Measurements from ENCODE around the gene SPART. TPM values are rescaled to one million over a fixed set of nuclear protein-coding genes. Genes with fewer than 3 reads are reported as not detected.
A peak's percentile ranks its signal among the peaks of the same experiment; 100 is the strongest.

SPART gene, protein sequence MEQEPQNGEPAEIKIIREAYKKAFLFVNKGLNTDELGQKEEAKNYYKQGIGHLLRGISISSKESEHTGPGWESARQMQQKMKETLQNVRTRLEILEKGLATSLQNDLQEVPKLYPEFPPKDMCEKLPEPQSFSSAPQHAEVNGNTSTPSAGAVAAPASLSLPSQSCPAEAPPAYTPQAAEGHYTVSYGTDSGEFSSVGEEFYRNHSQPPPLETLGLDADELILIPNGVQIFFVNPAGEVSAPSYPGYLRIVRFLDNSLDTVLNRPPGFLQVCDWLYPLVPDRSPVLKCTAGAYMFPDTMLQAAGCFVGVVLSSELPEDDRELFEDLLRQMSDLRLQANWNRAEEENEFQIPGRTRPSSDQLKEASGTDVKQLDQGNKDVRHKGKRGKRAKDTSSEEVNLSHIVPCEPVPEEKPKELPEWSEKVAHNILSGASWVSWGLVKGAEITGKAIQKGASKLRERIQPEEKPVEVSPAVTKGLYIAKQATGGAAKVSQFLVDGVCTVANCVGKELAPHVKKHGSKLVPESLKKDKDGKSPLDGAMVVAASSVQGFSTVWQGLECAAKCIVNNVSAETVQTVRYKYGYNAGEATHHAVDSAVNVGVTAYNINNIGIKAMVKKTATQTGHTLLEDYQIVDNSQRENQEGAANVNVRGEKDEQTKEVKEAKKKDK
- total RNA-seq, result 124 TPM
- 60.9 TPM for polyA plus RNA-seq

DNA sequence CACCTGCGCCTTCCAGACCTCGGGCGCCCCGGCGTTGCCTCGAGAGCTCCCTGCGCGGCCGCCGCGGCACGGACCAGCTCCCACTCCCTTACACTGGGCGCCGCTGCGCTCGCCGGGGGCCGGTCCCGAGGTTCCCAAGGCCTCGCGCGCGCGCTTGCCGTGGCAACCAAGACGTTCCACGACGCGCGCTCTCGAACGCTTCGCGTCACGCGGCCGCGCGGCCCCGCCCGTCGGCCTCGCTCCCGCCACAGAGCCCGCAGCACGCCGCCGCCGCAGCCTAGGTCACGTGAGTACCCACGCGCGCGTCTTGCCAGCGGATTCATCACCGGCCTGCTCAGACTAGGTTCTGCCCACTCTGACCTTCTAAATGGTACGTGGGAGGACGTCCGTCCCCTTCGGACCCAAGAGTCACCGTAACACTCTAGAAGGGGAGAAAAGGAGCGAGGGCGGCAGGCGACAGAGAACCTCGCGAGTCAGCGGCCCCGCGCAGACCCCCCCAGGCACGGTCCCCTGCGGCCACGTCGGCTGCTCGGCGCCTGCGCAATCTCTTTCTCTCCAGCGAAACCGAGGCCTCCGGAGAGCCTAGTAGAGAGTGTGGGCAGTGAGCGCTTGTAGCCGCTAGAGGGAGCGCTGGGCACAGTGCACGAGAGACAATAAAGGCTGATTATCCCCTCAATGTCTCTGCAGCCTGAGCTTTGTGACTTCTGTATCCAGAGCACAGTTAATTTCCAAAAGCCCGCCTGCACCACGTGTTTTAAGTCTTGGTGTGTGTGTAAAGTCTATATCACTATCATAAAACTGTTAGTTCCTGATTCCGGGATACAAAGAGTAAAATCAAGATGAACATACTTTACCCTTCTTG, at the start of gene SPART:
SPART (minus strand) TSS at position 173 of the 862 bp plus-strand sequence. CDS start 10,564 bp downstream, outside the sequence.
- Histone ChIP-seq H3K36me3 (ENCODE audit: insufficient read depth) (peaks cover 1% of the 10 kb centered on the region), H3K4me1 (ENCODE audit: insufficient read depth) (no peaks in the 10 kb centered on the region), H3K27ac (ENCODE audit: low read depth) (peak within 1 kb of the TSS; percentile 99), H3K4me3 (ENCODE audit: low read depth, low read length) (peak within 1 kb of the TSS; percentile 75)
- WGBS, result under 1% methylated on average over 86 of the region's 86 CpGs
- DNase-seq (ENCODE audit: extremely low spot score), result peak; percentile 90

DNA sequence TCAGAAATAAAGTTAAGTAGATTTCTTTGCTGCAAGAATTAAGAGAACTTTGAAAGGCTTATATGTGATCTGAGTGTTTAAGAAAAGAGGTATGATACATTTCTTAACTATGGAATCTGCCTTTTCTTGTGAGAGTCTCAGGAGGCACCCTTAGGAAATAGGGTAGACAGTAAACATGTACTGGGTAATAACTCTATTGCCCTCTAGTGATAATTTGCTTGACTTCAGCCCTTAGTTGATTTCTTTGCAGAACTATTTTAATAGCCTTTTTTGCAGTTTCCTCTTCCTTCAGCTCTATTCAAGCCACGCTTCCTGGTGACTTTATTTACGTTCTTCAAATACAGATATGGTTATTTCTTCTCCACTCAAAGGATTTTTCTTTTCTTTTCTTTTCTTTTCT, 49.1 kb upstream of the SPART start:
- H3K27ac ChIP-seq (ENCODE audit: low read depth), result no peak overlapping the region
- H3K36me3 ChIP-seq (ENCODE audit: insufficient read depth), result no peaks in the 10 kb centered on the region
- DNase-seq (ENCODE audit: extremely low spot score), result no peak
- WGBS, result 16% methylated on average over 2 of the region's 2 CpGs
- H3K4me3 ChIP-seq (ENCODE audit: low read depth, low read length), result no peak overlapping the region
- no peaks in the 10 kb centered on the region for H3K4me1 ChIP-seq (ENCODE audit: insufficient read depth)

DNA sequence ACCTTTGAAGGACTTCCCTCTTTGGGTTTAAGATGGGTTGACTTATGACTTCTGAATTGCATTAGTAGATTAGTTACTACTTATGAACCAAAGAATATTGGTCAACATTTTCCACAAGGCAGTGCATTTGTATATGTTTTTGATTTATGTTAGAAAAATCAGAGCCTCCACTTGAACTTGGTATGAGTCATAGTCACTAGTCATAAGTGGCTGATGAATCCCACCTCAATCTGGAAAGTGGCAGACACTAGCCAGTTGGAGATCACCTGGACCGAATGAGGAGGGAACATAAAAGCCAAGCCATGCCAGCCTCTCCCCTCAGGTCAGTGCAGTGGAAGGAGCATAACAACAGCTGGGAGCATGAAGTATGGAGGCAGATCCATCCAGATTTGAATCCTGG, 39.3 kb upstream of the SPART start:
- 70% methylated on average over 1 of the region's 1 CpG for WGBS
- Histone ChIP-seq H3K4me1 (ENCODE audit: insufficient read depth) (no peaks in the 10 kb centered on the region), H3K4me3 (ENCODE audit: low read depth, low read length) (no peak overlapping the region), H3K36me3 (ENCODE audit: insufficient read depth) (no peaks in the 10 kb centered on the region), H3K27ac (ENCODE audit: low read depth) (no peak overlapping the region)
- no peak for DNase-seq (ENCODE audit: extremely low spot score)

DNA sequence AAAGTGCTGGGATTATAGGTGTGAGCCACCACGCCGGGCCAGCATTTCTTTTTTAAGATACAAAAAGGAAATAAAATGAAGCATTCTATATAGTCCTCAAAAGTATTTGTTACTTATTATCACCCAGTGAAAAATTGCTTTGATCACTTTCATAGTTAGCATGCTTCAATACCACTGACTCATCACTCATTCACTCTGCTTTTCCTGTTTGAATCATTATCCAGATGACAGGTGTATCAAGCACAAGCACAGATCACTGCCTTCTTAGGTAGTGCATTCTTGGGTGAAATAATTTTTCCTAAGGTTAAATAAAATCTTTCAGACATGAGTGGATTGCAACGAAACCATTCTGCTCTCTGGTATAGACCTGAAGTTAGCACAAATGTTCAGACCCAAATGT, 35.8 kb upstream of the SPART start:
- WGBS, result 88% methylated on average over 3 of the region's 3 CpGs
- no peaks in the 10 kb centered on the region for H3K36me3 ChIP-seq (ENCODE audit: insufficient read depth)
- H3K4me1 ChIP-seq (ENCODE audit: insufficient read depth), result no peaks in the 10 kb centered on the region
- no peak overlapping the region for H3K4me3 ChIP-seq (ENCODE audit: low read depth, low read length)
- H3K27ac ChIP-seq (ENCODE audit: low read depth), result no peak overlapping the region
- DNase-seq (ENCODE audit: extremely low spot score), result no peak

DNA sequence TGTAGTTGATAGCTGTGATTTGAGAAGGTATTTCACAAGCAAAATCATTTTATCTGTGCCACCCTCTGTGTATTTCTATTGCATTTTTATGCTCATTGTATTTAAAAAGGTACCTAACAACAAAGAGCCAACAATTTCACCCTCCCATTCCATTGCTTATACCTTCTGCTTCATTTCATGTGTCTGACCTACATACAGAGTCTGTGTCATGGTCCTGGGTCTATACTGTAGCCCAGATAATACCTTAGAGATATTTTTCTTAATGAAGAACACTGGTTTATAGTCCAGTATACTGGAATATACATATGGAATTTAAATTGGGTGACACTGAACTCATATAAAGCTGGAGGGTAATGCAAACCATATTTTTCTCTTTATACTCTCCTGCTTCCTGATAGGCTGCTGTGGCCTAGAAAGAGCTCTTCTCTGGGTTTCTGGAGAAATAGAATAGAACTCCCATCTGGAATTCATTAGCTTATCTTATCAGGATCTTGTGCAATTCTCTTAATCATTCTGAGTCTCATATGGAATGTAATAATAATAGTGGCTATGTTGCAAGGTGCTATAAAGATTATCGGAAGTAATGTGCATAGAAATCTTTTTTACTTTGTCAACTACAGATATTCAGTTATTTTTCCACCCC, 31.8 kb upstream of the SPART start:
- WGBS, result 46% methylated on average over 1 of the region's 1 CpG
- H3K4me1 ChIP-seq (ENCODE audit: insufficient read depth), result no peaks in the 10 kb centered on the region
- DNase-seq (ENCODE audit: extremely low spot score), result no peak
- no peak overlapping the region for H3K4me3 ChIP-seq (ENCODE audit: low read depth, low read length)
- H3K27ac ChIP-seq (ENCODE audit: low read depth), result no peak overlapping the region
- H3K36me3 ChIP-seq (ENCODE audit: insufficient read depth), result no peaks in the 10 kb centered on the region

DNA sequence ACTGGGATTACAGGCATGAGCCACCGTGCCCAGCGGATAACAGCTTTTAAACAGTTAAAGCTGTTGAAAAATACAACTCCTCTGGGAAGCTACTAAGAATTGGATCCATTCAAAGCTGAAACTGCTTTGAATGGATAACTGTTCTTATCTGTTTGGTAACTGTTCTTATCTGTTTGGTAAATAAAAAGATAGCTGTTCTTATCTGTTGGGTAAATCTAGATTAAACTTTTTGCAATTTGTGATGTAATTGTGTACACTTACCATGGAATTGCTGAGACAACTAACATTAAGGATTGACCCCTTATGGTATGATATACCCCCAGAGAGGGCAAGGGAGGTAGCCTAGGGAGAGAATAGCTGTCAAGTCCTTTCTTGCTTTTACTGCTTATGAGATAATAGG, 27.9 kb upstream of the SPART start:
- no peaks in the 10 kb centered on the region for H3K4me1 ChIP-seq (ENCODE audit: insufficient read depth)
- no peak for DNase-seq (ENCODE audit: extremely low spot score)
- H3K36me3 ChIP-seq (ENCODE audit: insufficient read depth), result no peaks in the 10 kb centered on the region
- H3K27ac ChIP-seq (ENCODE audit: low read depth), result no peak overlapping the region
- H3K4me3 ChIP-seq (ENCODE audit: low read depth, low read length), result no peak overlapping the region
- WGBS, result 65% methylated on average over 2 of the region's 2 CpGs

DNA sequence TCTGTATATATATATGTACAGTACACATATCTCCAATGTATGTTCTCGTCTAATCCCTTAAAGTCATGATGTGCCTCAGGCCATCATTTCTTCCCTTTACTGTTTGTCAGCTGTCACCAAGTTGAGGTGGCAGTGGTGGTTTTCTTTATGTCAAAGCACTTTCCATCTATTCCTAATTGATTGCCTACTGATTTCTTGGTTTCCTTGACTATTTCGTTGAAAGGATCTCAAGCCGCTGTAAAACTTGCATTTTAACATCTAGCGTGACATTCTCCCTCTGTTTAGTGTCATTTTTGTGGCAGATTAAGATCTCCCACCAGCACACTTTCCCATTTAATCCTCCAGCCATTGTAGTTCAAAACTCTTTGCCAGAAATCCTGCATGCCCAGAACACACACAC, 25.0 kb upstream of the SPART start:
- 79% methylated on average over 4 of the region's 4 CpGs for WGBS

DNA sequence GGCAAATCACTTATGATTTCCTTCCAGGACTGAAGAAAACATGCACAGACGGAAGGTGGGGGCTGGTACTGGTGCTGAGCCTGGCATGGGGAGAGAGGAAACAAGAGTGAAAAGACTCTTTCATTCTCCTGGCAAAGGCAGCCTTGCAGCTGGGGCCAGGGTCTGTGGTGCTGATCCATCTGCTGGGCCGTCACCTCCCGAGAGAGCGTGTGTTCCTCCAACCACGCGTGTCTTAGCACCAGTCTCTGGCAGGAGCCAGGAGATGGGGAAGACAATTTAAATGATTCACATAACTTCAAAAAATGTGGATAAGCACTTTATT, 23.9 kb upstream of the SPART start:
- WGBS, result 84% methylated on average over 6 of the region's 6 CpGs
- no peaks in the 10 kb centered on the region for H3K4me1 ChIP-seq (ENCODE audit: insufficient read depth)
- DNase-seq (ENCODE audit: extremely low spot score), result no peak
- no peaks in the 10 kb centered on the region for H3K36me3 ChIP-seq (ENCODE audit: insufficient read depth)
- H3K27ac ChIP-seq (ENCODE audit: low read depth), result no peak overlapping the region
- H3K4me3 ChIP-seq (ENCODE audit: low read depth, low read length), result no peak overlapping the region

More for the DNA sequence above, 25.0 kb upstream of the SPART start:
- no peaks in the 10 kb centered on the region for H3K36me3 ChIP-seq (ENCODE audit: insufficient read depth)
- DNase-seq (ENCODE audit: extremely low spot score), result no peak
- H3K27ac ChIP-seq (ENCODE audit: low read depth), result no peak overlapping the region
- H3K4me1 ChIP-seq (ENCODE audit: insufficient read depth), result no peaks in the 10 kb centered on the region
- H3K4me3 ChIP-seq (ENCODE audit: low read depth, low read length), result no peak overlapping the region

DNA sequence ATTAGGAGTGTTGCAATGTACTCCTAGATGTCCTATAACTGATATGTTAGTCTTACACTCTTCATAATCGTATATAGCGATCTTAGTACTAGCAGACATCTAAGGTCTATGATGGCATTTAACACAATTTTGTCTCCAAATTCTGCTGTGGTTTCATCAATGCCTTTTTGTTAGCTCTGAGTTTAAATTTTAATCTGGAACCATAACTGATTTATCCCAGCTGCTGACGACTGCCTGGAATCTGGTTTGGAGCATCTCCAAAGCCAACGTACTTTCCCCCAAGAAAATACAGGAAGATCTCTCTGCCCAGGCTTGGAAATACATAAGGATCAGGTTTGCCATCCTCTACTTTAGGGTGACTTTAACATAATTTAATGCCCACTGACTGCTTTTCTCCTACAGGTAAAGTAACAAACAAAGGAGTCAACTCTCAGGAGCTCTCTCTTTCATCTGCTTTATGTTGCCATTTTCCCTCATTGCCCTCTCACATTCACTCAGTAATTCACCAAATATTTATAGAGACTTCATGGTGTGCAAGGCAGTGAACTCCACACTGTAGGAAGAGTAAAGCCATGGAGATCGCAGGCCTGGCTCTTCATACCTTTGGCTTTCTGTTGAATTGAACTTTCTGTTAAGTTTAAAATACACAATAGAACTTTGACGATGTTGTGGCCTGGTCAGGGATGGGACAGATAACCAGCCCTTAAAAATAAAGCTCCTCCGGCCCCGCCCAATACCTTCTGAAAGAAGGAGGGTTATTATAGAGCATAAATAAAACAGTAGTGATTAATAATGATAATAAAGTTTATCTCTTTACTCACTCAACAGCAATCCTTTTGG, 23.3 kb upstream of the SPART start:
- Histone ChIP-seq H3K4me3 (ENCODE audit: low read depth, low read length) (no peak overlapping the region), H3K27ac (ENCODE audit: low read depth) (no peak overlapping the region), H3K36me3 (ENCODE audit: insufficient read depth) (no peaks in the 10 kb centered on the region), H3K4me1 (ENCODE audit: insufficient read depth) (no peaks in the 10 kb centered on the region)
- 59% methylated on average over 8 of the region's 8 CpGs for WGBS
- no peak for DNase-seq (ENCODE audit: extremely low spot score)

DNA sequence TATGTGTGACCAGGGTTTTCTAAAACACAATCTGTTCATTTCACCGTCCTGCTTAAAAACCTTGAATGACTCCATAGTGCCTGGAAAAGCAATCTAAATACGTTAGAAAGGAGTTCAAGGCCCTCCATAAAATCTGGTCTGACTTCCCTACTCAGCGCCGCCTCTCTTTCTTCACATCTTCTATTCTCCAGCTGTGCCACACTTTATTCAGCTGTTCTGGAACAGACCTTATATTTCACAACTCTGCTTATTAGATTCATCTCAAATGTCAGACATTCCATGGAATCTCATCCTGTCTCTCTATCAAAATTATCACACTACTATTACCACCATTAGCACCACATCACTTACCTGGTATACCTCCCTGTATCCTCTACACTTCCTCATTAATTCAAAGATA, 19.8 kb upstream of the SPART start:
- H3K36me3 ChIP-seq (ENCODE audit: insufficient read depth), result no peaks in the 10 kb centered on the region
- 70% methylated on average over 4 of the region's 4 CpGs for WGBS
- no peak for DNase-seq (ENCODE audit: extremely low spot score)
- H3K4me3 ChIP-seq (ENCODE audit: low read depth, low read length), result no peak overlapping the region
- H3K4me1 ChIP-seq (ENCODE audit: insufficient read depth), result no peaks in the 10 kb centered on the region
- no peak overlapping the region for H3K27ac ChIP-seq (ENCODE audit: low read depth)

DNA sequence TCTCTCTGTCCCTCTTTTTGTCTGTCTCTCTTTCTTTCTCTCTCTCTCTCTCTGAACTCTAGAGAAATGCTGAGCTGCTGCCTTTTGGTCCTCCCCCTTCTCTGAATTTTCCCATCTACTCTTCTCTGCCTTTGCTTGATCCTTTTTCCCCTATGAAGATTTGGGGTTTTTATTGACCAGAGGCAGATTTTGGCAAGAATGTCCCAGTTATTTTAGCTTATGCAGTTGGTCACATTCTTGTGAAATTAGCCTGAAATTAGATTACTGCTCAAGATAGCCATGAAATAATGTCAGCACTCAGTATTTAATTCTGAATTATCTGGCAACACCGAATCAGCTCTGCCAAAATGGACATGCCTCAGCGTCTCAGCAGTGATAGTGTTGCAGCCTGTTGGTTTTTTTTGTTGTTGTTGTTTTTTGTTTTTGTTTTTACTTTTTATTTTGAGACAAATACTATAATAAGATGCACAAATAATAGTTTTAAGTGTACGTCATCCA, 17.2 kb upstream of the SPART start:
- H3K4me3 ChIP-seq (ENCODE audit: low read depth, low read length), result no peak overlapping the region
- no peaks in the 10 kb centered on the region for H3K36me3 ChIP-seq (ENCODE audit: insufficient read depth)
- 79% methylated on average over 3 of the region's 3 CpGs for WGBS
- DNase-seq (ENCODE audit: extremely low spot score), result no peak
- no peaks in the 10 kb centered on the region for H3K4me1 ChIP-seq (ENCODE audit: insufficient read depth)
- H3K27ac ChIP-seq (ENCODE audit: low read depth), result no peak overlapping the region

DNA sequence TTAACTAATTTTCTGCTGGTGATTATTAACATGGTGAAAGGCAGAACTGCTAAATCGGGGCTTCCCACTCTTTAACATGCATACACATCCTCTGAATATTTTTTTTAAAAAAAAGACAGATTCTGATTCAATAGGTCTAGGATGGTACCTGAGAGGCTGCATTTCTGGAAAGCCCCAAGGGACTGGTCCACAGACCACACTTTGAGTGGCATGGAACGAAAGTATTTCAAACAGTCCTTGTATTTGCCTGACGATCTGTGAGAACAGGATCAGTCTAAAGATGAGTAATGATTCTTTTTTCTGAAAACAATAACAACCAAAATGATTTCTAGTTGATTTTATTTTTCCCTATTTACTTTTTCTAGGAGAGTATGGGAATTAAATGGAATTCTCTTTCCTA, 16.7 kb upstream of the SPART start:
- H3K4me3 ChIP-seq (ENCODE audit: low read depth, low read length), result no peak overlapping the region
- H3K27ac ChIP-seq (ENCODE audit: low read depth), result no peak overlapping the region
- no peaks in the 10 kb centered on the region for H3K4me1 ChIP-seq (ENCODE audit: insufficient read depth)
- WGBS, result 81% methylated on average over 3 of the region's 3 CpGs
- no peaks in the 10 kb centered on the region for H3K36me3 ChIP-seq (ENCODE audit: insufficient read depth)
- DNase-seq (ENCODE audit: extremely low spot score), result no peak

Measured in urinary bladder (tissue), 4 donors.